HFF-Myc (cell line): Measurements from ENCODE around the gene RPA1.

Experiments
- DNase-seq: peaks from one replicate; pipeline ENCODE4 v3.0.0-alpha.2; 2011; ENCODE audit warnings: low read depth; ENCODE audit errors: extremely low read depth
- H3K4me3 ChIP-seq: replicated peaks from 2 replicates; pipeline ENCODE4 v1.5.1; 2011; ENCODE audit warnings: low read depth, mild to moderate bottlenecking, control low read depth, low read length
- CTCF ChIP-seq: IDR thresholded peaks from 2 replicates; pipeline ENCODE4 v1.5.1; 2012; ENCODE audit warnings: mild to moderate bottlenecking, low read depth, low read length, control low read depth; ENCODE audit errors: missing control alignments

Gene RPA1

GRCh38 chr17:1897105-1897656, 67.4 kb downstream of the RPA1 start:
- no peak overlapping the region for H3K4me3 ChIP-seq
- no peak for TF ChIP-seq CTCF
- no peak for DNase-seq

- H3K4me3 ChIP-seq: no peak overlapping the region
- TF ChIP-seq CTCF: no peak
- DNase-seq: no peak
Observed at GRCh38 chr17:1898332-1898731, 68.5 kb downstream of the RPA1 start.

GRCh38 chr17:1898872-1899271, 69.1 kb downstream of the RPA1 start:
- DNase-seq: no peak
- TF ChIP-seq CTCF: no peak
- H3K4me3 ChIP-seq: no peak overlapping the region

- DNase-seq: no peak
- no peak overlapping the region for H3K4me3 ChIP-seq
- TF ChIP-seq CTCF: peak; percentile 11
Observed at GRCh38 chr17:1899403-1900000, 69.7 kb downstream of the RPA1 start.

GRCh38 chr17:1904273-1905182, 74.7 kb downstream of the RPA1 start:
- TF ChIP-seq CTCF: no peak
- H3K4me3 ChIP-seq: no peak overlapping the region
- no peak for DNase-seq

GRCh38 chr17:1905190-1905913, 75.5 kb downstream of the RPA1 start:
- no peak for DNase-seq
- no peak for TF ChIP-seq CTCF
- no peak overlapping the region for H3K4me3 ChIP-seq
